GM18867 (cell line): Measurements from ENCODE around the gene AP2A2.

Experiments
- ATAC-seq: cut with Tn5 transposase; IDR thresholded peaks from one replicate; pipeline ENCODE4 v1.9.1; 2021; ENCODE audit warnings: mild to moderate bottlenecking, moderate library complexity; ENCODE audit not compliant: unreplicated experiment

The AP2A2 gene

GRCh38 chr11:995044-995751 lies 69.5 kb downstream of the AP2A2 start:
- no peak for ATAC-seq

GRCh38 chr11:995752-996420 lies 70.2 kb downstream of the AP2A2 start:
- ATAC-seq, result no peak

GRCh38 chr11:996681-997080 lies 71.0 kb downstream of the AP2A2 start:
- ATAC-seq, result no peak

- ATAC-seq, result no peak
Observed at GRCh38 chr11:997907-998306, 72.2 kb downstream of the AP2A2 start.

- no peak for ATAC-seq
Observed at GRCh38 chr11:999009-999408, 73.3 kb downstream of the AP2A2 start.

GRCh38 chr11:1000357-1001278 lies 74.9 kb downstream of the AP2A2 start:
- ATAC-seq, result no peak

- no peak for ATAC-seq
Observed at GRCh38 chr11:1001617-1002405, 76.1 kb downstream of the AP2A2 start.

- ATAC-seq, result no peak
Observed at GRCh38 chr11:1002406-1002984, 76.8 kb downstream of the AP2A2 start.

GRCh38 chr11:1003159-1003558 lies 77.5 kb downstream of the AP2A2 start:
- no peak for ATAC-seq

GRCh38 chr11:1005928-1006327 lies 80.3 kb downstream of the AP2A2 start:
- ATAC-seq, result no peak

- ATAC-seq, result no peak
Observed at GRCh38 chr11:1006762-1007161, 81.1 kb downstream of the AP2A2 start.

- ATAC-seq, result no peak
Observed at GRCh38 chr11:1007279-1007678, 81.6 kb downstream of the AP2A2 start.

- ATAC-seq, result no peak
Observed at GRCh38 chr11:1008001-1008802, 82.5 kb downstream of the AP2A2 start.

- no peak for ATAC-seq
Observed at GRCh38 chr11:1008803-1009145, 83.1 kb downstream of the AP2A2 start.

GRCh38 chr11:1009371-1009770 lies 83.7 kb downstream of the AP2A2 start:
- ATAC-seq, result no peak

GRCh38 chr11:1009991-1010390 lies 84.3 kb downstream of the AP2A2 start:
- no peak for ATAC-seq

- ATAC-seq, result no peak
Observed at GRCh38 chr11:1010551-1011319, 85.1 kb downstream of the AP2A2 start.

- ATAC-seq, result no peak
Observed at GRCh38 chr11:1011320-1011698, 85.6 kb downstream of the AP2A2 start.

- no peak for ATAC-seq
Observed at GRCh38 chr11:1012291-1012690, 86.6 kb downstream of the AP2A2 start.
